NK-92 (cell line): ENCODE results near the gene LRRFIP1.
"Not testable (repeated sequence)": the region's sequence is repeated elsewhere in the genome, so short reads cannot be mapped to it uniquely, and the experiment has no call there.

Experiments
- DNase-seq: peaks from one replicate; lab custom pipeline; 2025; ENCODE audit not compliant: unreplicated experiment; lab: John Stamatoyannopoulos, UW

Gene LRRFIP1, protein sequence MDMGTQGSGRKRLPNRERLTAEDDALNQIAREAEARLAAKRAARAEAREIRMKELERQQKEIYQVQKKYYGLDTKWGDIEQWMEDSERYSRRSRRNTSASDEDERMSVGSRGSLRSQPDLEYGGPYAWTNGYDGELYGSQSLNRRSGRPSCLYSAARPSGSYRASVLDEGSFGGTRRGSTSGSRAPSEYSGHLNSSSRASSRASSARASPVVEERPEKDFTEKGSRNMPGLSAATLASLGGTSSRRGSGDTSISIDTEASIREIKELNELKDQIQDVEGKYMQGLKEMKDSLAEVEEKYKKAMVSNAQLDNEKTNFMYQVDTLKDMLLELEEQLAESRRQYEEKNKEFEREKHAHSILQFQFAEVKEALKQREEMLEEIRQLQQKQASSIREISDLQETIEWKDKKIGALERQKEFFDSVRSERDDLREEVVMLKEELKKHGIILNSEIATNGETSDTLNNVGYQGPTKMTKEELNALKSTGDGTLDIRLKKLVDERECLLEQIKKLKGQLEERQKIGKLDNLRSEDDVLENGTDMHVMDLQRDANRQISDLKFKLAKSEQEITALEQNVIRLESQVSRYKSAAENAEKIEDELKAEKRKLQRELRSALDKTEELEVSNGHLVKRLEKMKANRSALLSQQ

DNA sequence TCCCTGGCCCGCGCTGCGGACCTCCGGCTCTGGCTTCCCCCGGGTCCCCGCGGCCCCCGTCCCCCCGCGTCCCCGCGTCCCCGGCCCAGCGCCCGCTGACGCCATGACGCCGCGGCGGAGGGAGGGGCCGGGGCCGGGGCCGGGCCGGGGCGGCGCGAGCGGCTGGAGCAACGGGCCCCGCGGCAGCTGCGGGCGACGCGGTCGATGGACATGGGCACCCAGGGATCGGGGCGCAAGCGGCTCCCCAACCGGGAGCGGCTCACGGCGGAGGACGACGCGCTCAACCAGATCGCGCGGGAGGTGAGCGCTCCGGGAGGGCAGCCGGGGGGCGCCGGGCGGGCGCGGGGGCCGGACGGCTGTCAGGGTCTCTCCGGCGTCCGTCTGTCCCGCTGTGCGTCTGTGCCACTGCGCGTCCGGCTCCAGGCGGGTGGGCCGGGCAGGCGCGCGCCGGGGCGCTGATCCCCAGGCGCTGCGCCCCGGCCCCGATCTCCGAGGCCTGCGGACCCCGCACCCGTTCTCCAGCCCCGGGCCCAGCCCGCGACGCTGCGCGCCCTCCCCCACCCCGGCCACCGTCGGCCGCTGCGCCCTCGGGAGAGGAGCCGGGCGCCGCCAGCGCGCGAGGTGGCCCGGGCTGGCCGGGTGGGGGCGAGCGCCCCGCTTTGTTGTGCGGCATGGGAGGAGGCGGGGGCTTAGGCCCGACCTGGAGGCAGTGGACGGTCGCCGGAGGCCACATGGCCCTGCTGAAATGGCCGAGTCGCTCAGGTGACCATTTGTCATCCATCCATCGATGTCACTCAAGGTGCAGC, at the start of gene LRRFIP1:
TSS of gene LRRFIP1 (plus strand) at position 147 of the 806 bp plus-strand sequence. CDS start at position 205, 58 bp downstream.
- DNase-seq = no peak

DNA sequence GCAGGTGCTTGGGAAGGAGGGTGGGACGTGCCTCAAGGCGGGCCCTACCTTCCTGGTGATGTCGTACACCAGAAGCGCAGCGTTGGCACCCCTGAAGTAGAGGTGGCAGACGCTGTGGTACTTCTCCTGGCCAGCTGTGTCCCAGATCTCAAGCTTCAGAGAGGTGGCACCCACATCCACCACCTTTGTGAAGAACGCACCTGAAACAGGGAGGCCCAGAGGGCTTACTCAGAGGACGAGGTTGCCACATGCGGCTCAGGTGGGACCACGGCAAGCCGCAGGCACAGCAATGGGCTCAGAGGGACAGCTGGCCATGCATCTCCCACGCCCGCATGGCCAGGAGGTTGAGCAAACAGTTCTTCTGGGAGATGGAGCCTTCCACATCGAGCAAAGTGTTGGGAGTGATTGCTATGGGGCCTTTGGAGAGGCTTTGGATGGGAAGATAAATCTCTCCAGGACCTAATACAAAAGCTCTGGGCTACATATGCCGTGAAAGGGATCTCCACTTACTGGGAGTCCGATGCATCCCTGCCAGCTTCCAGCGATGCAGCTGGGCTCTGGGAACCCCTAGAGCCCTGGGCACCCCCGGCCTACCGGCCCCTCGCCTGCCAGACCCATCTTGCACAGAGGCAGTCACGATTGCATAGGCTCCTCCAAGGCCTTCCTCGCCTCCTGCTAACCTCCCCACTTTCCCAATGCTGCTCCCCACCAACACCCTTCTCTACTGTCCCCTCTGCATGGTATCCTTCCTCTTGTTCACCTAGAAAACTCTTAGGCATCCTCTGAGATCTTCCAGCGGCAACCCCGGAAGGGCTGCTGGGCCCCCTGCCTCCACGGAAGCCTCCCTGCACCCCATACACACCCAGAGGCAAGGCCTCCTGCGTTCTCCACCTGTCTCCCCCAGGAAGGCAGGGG, 49.2 kb upstream of the LRRFIP1 start:
- DNase-seq = no peak

DNA sequence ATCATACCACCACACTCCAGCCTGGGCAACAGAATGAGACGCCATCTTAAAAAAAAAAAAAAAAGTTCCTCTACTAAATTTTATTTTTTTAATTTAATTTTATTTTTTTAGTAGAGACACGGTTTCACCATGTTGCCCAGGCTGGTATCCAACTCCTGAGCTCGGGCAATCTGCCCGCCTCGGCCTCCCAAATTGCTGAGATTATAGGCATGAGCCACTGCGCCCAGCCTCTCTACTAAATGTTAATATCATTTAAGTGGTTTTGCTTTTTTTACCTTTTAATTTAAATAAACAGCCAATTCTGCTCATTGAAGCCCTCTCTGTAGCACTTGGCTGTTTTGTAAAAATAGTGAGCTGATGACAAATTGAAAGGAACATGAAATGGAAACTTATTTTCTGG, 46.1 kb upstream of the LRRFIP1 start:
- DNase-seq = no peak

DNA sequence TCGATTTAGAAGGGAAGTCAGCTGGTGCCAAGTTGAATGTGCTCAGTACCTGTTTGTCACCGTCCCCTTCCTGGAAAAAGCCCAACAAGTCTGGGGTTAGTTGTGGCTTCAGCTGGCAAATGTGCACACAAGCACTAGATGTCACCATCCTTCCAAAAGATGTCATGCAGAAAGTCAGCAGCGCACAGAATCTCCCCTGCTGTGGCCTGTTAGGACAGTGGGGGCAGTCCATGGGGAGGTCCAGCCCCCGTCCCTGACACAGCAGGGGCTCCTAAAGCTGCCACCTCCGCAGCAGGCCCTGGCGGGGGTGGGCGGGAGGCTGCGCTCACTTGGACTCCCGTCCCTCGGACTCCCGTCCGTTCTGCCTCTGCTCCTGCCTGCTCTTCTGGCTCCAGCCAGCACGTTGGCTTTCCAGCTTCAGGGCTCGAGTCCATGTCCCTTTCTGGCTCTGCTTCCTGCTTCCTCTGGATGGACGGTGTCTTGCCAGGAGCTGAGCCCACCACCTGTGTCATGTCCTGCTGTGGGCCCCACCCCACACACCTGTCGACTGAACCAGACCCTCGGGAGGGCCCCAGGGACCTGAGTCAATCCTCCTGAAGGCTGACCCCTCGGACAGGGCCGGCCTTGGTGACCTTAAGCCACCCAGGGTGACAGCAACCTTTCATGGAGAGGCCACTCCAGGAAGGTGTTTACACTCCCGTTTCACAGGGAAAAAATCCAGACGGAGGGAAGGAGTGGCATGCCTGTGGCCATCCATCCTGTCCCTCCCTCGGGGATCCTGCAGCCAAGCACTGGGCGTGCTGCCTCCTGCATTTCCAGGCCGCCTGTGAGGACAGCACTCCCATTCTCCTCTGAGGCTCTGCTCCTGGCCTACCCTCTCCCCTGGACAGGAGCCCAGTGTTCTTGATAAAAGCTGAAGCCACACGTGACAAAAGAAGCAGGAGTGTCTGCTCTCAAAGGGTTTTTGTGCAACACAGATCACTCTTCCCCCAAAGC, 45.3 kb upstream of the LRRFIP1 start:
- no peak for DNase-seq

DNA sequence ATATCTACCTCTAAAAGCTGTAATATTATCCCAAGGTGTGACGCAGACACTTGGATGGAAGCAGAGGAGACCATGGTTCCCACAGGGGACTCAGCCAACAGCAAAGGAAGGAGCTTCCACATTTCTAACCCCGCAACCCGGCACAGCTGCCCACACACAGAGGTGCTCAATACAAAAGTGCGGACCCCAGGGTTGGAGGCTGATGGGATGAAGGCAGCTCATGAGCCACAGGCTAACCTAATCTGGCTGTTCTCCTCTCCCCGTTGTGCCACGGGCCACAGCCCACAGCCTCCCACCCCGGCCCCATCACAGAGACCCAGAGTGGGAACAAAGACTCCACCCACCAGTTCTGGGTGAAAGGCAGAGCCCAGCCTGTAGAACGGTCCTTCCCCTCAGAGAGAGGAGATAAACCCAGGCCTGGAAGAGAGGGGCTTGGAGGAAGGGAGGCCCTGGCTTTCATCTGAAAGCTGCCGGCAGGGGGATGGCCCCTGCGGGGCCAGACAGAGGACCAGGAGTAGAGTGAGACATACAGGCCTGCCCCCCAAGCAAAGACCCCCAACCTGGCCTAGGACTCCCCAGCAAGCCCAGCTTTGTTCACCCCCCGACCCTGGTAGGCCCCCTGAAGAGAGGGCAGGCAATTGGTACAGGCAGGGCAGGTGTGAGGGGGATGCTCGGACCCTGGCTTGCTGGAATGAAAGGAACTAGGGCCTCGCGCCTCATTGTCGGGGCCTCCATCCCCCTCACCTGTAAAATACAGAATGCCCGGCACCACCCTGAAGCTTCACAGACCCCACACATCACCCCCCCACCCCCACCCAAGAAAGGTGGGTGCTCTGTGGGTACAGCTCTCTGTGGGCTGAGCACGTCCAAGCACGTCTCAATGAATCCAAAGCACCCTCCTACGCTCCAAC, 43.7 kb upstream of the LRRFIP1 start:
- DNase-seq = no peak

DNA sequence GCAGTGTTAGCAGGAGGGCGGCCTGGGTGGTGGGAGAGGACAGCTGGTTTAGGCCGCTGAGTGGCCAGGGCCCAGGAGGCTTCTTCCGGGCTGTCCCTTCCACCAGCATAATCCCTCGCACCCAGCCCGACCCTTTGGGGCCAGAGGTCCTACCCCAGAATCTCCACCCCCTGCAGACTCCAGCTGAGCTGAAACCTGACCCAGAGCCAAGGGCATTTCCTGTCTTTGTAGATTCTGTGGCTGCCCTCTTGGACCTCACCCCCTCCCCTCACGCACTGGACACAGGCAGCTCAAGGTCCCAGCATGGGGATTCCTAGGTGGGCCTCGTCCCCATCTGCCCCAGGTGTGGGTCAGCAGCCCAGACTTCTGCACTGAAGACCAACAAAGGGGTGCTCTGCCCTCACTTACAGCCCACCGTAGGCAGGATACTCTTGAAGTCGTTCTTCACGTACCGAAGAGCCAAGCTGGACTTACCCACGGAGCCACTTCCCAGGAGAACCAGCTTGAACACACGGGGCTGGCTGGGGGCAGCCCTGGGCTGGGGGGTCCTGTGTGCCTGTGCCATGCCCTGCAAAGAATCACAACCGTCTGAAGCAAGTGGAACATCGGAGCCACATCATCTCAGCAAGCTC, 41.7 kb upstream of the LRRFIP1 start:
- no peak for DNase-seq

DNA sequence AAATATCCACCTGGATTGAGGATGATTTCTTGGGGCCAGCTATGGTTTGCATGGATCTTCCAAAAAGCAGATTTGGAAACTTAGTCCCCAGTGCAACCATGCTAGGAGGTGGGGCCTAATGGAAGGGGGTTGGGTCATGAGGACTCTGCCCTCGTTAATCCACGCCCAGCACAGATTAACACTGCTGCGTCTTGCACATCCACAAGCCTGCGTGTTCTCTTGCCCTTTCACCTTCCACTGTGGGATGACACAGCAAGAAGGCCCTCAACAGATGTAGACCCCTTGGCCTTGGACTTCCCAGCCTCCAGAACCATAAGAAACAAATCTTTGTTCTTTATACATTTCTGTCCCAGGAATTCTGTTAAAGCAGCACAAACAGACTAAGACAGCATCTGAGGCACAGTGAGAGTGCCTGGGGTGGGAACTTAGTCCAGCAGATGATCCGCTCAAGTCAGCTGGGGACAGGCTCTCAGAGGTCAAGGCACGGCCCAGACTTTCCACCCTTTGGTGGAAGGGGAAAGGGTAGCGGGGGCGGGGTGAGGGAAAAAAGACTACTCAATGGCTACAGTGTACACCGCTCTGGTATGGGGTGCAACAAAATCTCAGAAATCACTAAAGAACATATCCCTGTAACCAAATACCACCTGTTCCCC, 39.2 kb upstream of the LRRFIP1 start:
- no peak for DNase-seq

DNA sequence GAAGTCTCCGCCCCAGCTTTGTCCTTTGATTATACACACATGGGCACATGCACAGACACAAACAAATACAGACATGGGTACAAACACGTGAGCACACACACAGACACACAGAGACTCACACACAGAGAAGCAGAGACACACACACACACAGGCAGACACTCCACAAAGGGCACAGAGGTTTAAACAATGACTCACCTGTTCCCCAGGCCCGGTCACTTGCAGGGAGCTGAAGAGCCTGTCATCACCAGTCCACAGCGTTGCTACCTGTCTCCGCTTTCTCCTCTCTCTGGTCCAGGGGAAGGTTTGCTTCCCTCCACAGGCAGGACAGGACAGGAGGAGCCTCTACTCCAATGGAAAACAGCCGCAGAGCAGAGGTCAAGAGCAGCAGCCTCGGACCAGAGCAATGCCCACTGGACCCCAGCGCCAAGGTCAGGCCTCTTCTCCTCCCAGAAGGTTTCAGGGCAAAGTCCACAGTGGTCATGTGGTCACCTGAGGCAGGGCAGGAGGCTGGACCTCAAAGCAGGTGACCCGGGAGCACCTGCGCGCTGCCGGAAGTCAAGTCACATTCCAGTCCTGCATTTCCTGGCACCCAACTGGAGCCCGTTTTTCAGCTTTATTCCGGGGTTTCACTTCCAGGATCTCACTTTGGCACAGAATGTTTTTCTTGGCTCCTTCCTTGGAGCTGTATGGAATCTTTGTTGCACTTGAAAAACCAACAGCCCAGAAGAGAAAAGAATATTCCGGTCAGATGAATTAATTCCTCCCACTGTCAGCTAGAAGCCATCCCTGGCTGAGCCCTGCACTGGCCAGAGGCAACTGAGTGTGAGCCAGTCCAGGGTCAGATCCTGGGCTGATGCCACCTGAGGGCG, 36.9 kb upstream of the LRRFIP1 start, which contains the start of gene RAB17:
TSS of gene RAB17 (minus strand) at position 463 of the 869 bp plus-strand sequence. CDS start 4,580 bp downstream, outside the sequence.
- no peak for DNase-seq

DNA sequence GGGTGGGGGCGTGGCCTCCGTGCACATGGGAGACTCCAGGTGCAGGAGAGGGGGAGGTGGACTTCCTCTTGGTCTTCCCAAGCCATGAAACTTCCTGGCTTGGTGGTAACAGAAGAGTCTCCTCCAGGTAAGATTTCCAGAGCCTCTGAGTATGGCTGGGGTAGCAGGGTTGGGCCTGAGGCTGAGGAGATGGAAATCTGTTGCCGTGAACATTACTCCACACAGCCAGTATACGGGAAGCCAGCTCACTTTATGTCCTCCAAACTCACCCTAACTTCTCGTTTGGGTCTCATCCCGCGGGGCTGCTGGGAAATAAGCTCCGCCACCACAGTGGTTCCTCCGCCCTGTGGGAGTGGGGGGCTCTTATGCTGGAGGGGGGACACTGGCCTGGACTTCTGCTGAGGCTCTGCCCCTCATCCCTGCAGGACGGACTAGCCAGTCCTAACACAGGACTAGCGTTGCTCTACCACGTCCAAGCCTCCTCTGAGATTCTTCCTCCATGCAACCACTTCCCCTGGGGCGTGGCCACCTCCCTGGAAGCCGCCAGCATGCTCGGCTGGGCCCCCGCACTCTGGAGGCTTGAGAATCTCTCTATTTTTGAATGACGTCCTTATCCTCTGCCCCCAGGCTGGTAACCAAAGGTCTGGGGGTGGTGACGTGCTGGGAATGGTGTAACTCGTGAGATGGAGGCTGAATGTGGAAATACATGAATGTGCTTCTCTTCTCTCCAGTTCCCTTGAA, 36.1 kb upstream of the LRRFIP1 start:
- DNase-seq = no peak

DNA sequence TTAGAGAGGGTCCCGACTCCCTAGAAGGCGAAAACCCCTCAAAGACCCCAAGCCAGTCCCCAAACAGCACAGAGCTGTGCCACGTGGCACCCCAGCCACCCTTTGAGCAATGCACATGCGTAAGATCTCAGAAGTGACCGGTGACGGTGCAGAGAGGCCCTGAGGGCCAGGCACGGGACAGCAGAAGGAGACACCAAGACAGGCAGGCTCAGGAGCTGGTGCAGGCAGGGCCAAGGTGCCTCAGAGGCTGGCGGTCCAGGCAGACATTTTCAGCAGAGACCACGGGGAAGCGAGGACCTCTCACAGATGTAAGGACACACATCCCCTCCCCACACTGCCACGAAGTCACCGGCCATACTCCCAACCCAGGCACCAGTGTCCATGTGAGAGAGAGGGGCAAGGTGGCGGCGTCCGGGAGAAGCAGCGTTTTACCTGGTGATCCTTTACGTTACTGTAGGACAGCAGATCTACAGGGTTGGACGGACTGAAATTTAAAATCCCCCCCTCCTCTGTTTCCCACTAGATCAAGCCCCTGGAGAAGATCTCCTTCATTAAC, 34.9 kb upstream of the LRRFIP1 start:
- no peak for DNase-seq

DNA sequence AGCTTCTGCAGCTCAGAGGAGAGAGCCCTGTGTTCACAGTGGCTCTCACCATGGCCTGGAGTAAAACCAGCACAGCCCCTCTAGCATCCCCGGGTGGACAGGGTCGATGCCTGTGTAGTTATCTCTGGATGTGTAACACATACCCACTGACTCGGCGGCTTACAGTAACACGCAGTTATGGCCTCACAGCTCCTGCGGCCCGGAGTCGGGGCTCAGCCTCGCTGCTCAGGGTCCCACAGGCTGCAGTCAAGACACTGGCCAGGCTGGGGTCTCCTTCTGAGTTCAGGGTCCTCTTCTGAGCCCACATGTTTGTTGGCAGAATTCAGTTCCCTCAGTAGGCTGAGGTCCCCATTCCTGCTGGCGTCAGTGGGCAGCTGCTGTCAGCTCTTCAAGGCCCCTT, 34.4 kb upstream of the LRRFIP1 start:
- DNase-seq = no peak

DNA sequence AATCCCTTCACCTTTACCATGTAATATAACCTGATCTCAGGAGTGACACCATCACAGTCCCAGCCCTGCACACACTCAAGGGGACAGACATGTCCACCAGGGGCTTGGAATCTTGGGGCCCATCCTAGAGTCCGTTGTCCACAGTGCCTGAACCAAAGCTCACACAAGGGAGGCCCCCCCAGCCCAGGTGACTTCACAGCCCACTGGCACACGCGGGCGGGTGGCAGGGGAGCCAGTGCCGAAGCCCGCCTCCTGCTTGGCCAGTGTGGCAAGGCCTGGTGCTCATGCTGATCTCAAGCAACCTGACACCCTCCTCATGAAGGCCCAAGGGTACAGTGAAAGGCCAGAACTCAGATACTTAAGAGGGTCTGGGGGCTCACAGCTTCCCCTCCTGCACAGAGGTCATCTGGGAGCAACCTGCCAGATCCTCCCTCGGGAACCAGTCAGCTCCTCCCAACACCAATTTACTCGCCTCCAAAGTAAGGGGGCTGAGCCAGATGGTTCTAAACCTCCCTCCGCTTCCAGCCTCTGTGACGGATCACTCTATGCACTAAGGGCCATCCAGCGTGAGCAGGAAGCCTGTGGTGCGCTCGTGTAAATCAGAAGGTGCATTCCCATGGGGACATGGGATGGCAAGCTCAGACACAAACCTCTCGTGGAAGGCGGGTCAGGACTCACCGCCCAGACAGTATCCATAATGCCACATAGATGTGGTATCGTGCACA, 33.6 kb upstream of the LRRFIP1 start:
- DNase-seq = no peak

DNA sequence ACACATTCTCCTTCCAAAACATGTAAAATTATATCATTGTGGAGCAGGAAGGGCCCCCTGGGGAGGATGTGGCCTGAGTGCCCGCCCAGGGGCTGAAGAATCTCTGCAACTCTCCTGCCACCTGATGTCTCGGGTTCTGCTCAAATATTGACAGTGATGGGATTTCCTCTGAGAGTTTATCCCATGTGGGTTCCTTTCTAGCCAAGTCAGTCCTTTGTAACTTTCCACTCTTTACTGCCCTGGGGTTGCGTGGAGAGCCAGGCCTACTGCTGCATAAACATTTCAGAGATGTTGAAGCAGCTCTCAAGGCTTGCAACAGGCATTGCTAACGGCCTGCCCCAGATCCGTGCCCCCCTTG, 32.9 kb upstream of the LRRFIP1 start:
- DNase-seq = no peak

DNA sequence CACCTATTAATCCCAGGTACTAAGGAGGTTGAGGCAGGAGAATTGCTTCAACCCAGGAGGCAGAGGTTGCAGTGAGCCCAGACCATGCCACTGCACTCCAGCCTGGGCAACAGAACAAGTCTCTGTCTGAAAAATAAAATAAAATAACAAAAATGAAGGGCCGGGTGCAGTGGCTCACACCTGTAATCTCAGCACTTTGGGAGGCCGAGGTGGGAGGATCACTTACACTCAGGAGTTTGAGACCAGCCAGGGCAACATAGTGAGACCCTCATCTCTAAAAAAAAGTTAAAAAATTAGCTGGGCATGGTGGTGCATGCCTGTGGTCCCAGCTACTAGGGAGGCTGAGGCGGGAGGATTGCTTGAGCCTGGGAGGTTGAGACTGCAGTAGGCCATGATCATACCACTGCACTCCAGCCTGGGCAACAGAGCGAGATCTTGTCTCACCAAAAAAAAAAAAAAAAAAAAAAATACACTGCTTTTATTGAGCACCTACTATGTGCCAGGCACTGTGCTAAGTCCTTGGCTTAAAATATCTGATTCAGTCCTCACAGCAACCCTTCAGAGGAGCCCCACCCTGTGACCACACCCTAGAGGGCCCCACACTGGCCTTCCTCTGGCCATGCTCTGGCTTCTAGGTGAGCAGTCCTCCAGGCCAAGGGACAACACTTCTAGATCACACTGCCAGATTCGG, 31.4 kb upstream of the LRRFIP1 start:
- not testable (repeated sequence) for DNase-seq
